Stimulated activated effector memory CD8-positive, alpha-beta T cell treated with anti-CD3 and anti-CD28 coated beads, Interleukin-12 subunit alpha, Interleukin-12 subunit beta, amount 100 ng/mL, for 72 hours (primary cell): ENCODE results near the gene IDS.
A peak's percentile ranks its signal among the peaks of the same experiment; 100 is the strongest.
"Not testable (repeated sequence)": the region's sequence is repeated elsewhere in the genome, so short reads cannot be mapped to it uniquely, and the experiment has no call there.

Experiments
- ATAC-seq: fragments of 150-1000 bp; cut with Tn5 transposase; 2 replicates; pipeline ENCODE4 v1.10.0; 2021
- DNase-seq, 2 donors: peaks; one replicate each; pipeline ENCODE4 v3.0.0; 2021 to 2022; ENCODE audit warnings: low spot score in 2 of 2
- H3K27ac Mint-ChIP-seq: one replicate; pipeline ENCODE4 v1.8.0; 2022; ENCODE audit warnings: mild to moderate bottlenecking, mixed read lengths
- H3K36me3 Mint-ChIP-seq: one replicate; pipeline ENCODE4 v1.8.0; 2022; ENCODE audit warnings: mild to moderate bottlenecking, mixed read lengths
- H3K4me1 Mint-ChIP-seq: one replicate; pipeline ENCODE4 v1.8.0; 2022; ENCODE audit warnings: mixed read lengths
- H3K4me3 Mint-ChIP-seq: one replicate; pipeline ENCODE4 v1.8.0; 2022; ENCODE audit warnings: mild to moderate bottlenecking, mixed read lengths
- H3K9me3 Mint-ChIP-seq: one replicate; pipeline ENCODE4 v1.8.0; 2022; ENCODE audit warnings: mixed read lengths

Gene IDS

GRCh38 chrX:149515954-149516602, 11.0 kb upstream of the IDS start:
- peaks cover 48% of the 10 kb centered on the region for H3K4me1 Mint-ChIP-seq
- peak overlapping the region; percentile 49 for H3K4me3 Mint-ChIP-seq
- peak overlapping the region; percentile 93 for H3K27ac Mint-ChIP-seq
- DNase-seq (no peak), ATAC-seq (no peak)
- H3K36me3 Mint-ChIP-seq, result no peaks in the 10 kb centered on the region
- no peaks in the 10 kb centered on the region for H3K9me3 Mint-ChIP-seq

- Mint-ChIP-seq H3K4me1 (peaks cover 37% of the 10 kb centered on the region), H3K36me3 (no peaks in the 10 kb centered on the region), H3K9me3 (no peaks in the 10 kb centered on the region), H3K4me3 (peak overlapping the region; percentile 13), H3K27ac (no peak overlapping the region)
- DNase-seq (no peak), ATAC-seq (peak; percentile 62)
These were observed 8.8 kb upstream of the IDS start for GRCh38 chrX:149513825-149514428.

- ATAC-seq, result peak; percentile 81
These were observed 7.2 kb upstream of the IDS start for GRCh38 chrX:149512225-149512885.

GRCh38 chrX:149511081-149511480, 6.0 kb upstream of the IDS start:
- Mint-ChIP-seq H3K36me3 (no peaks in the 10 kb centered on the region), H3K4me3 (no peak overlapping the region), H3K27ac (no peak overlapping the region), H3K4me1 (peaks cover 22% of the 10 kb centered on the region), H3K9me3 (no peaks in the 10 kb centered on the region)
- ATAC-seq (no peak), DNase-seq (no peak)

More at GRCh38 chrX:149512225-149512885, 7.2 kb upstream of the IDS start:
- H3K4me3 Mint-ChIP-seq, result no peak overlapping the region
- H3K4me1 Mint-ChIP-seq, result peaks cover 35% of the 10 kb centered on the region
- H3K27ac Mint-ChIP-seq, result peak overlapping the region; percentile 74
- peak; percentile 32 to 68 for DNase-seq
- no peaks in the 10 kb centered on the region for H3K9me3 Mint-ChIP-seq
- no peaks in the 10 kb centered on the region for H3K36me3 Mint-ChIP-seq

- H3K4me1 Mint-ChIP-seq, result peaks cover 21% of the 10 kb centered on the region
- DNase-seq, result no peak
- ATAC-seq, result no peak
- no peaks in the 10 kb centered on the region for H3K9me3 Mint-ChIP-seq
- H3K27ac Mint-ChIP-seq, result no peak overlapping the region
- no peak overlapping the region for H3K4me3 Mint-ChIP-seq
- no peaks in the 10 kb centered on the region for H3K36me3 Mint-ChIP-seq
These were observed 5.3 kb upstream of the IDS start for GRCh38 chrX:149510386-149510785.

- DNase-seq (no peak), ATAC-seq (no peak)
- peaks cover 10% of the 10 kb centered on the region for H3K36me3 Mint-ChIP-seq
- no peak overlapping the region for H3K27ac Mint-ChIP-seq
- H3K4me1 Mint-ChIP-seq, result peaks cover 24% of the 10 kb centered on the region
- H3K4me3 Mint-ChIP-seq, result no peak overlapping the region
- no peaks in the 10 kb centered on the region for H3K9me3 Mint-ChIP-seq
These were observed 3.4 kb upstream of the IDS start for GRCh38 chrX:149508467-149508866.

- H3K4me3 Mint-ChIP-seq, result no peak overlapping the region
- DNase-seq (no peak), ATAC-seq (no peak)
- H3K9me3 Mint-ChIP-seq, result no peaks in the 10 kb centered on the region
- H3K27ac Mint-ChIP-seq, result no peak overlapping the region
- peaks cover 33% of the 10 kb centered on the region for H3K4me1 Mint-ChIP-seq
- H3K36me3 Mint-ChIP-seq, result peaks cover 10% of the 10 kb centered on the region
These were observed 1.2 kb upstream of the IDS start for GRCh38 chrX:149506349-149506748.

- peaks cover 39% of the 10 kb centered on the region for H3K4me1 Mint-ChIP-seq
- H3K4me3 Mint-ChIP-seq, result peak overlapping the region; percentile 87
- ATAC-seq (no peak), DNase-seq (no peak)
- no peaks in the 10 kb centered on the region for H3K9me3 Mint-ChIP-seq
- H3K36me3 Mint-ChIP-seq, result peaks cover 10% of the 10 kb centered on the region
- peak overlapping the region; percentile 97 for H3K27ac Mint-ChIP-seq
These were observed 565 bp upstream of the IDS start for GRCh38 chrX:149505671-149506070.

GRCh38 chrX:149504226-149504914, 736 bp downstream of the IDS start:
- no peaks in the 10 kb centered on the region for H3K9me3 Mint-ChIP-seq
- peak overlapping the region; percentile 97 for H3K27ac Mint-ChIP-seq
- H3K4me3 Mint-ChIP-seq, result peak overlapping the region; percentile 87
- ATAC-seq, result peak; percentile 80
- H3K36me3 Mint-ChIP-seq, result peaks cover 10% of the 10 kb centered on the region
- H3K4me1 Mint-ChIP-seq, result peaks cover 45% of the 10 kb centered on the region
- DNase-seq, result peak; percentile 46 to 83

- Mint-ChIP-seq H3K36me3 (peaks cover 10% of the 10 kb centered on the region), H3K27ac (peak overlapping the region; percentile 97), H3K4me3 (peak overlapping the region; percentile 87), H3K4me1 (peaks cover 45% of the 10 kb centered on the region)
- peak; percentile 81 for ATAC-seq
- not testable (repeated sequence) for H3K9me3 Mint-ChIP-seq
- peak in 1 of 2 donors; percentile 73 for DNase-seq
These were observed 1.7 kb downstream of the IDS start for GRCh38 chrX:149503446-149503845.

GRCh38 chrX:149502923-149503322, 2.2 kb downstream of the IDS start:
- Mint-ChIP-seq H3K36me3 (peaks cover 10% of the 10 kb centered on the region), H3K4me1 (peaks cover 45% of the 10 kb centered on the region), H3K4me3 (peak overlapping the region; percentile 87), H3K27ac (peak overlapping the region; percentile 97)
- peak in 1 of 2 donors; percentile 58 for DNase-seq
- not testable (repeated sequence) for H3K9me3 Mint-ChIP-seq, ATAC-seq

GRCh38 chrX:149499766-149500165, 5.3 kb downstream of the IDS start:
- DNase-seq (no peak), ATAC-seq (no peak)
- Mint-ChIP-seq H3K4me1 (peaks cover 32% of the 10 kb centered on the region), H3K36me3 (peaks cover 8% of the 10 kb centered on the region), H3K4me3 (peak overlapping the region; percentile 87), H3K27ac (peak overlapping the region; percentile 97), H3K9me3 (no peaks in the 10 kb centered on the region)

- Mint-ChIP-seq H3K27ac (no peak overlapping the region), H3K4me1 (peaks cover 26% of the 10 kb centered on the region), H3K9me3 (no peaks in the 10 kb centered on the region), H3K4me3 (no peak overlapping the region), H3K36me3 (no peaks in the 10 kb centered on the region)
- ATAC-seq (no peak), DNase-seq (no peak)
These were observed 6.3 kb downstream of the IDS start for GRCh38 chrX:149498767-149499166.

GRCh38 chrX:149497626-149498025, 7.5 kb downstream of the IDS start:
- peaks cover 22% of the 10 kb centered on the region for H3K4me1 Mint-ChIP-seq
- peak overlapping the region; percentile 69 for H3K27ac Mint-ChIP-seq
- no peaks in the 10 kb centered on the region for H3K36me3 Mint-ChIP-seq
- no peak for DNase-seq
- ATAC-seq, result no peak
- H3K4me3 Mint-ChIP-seq, result no peak overlapping the region
- no peaks in the 10 kb centered on the region for H3K9me3 Mint-ChIP-seq

GRCh38 chrX:149497054-149497453, 8.1 kb downstream of the IDS start:
- Mint-ChIP-seq H3K4me1 (peaks cover 17% of the 10 kb centered on the region), H3K4me3 (no peak overlapping the region), H3K36me3 (no peaks in the 10 kb centered on the region), H3K27ac (peak overlapping the region; percentile 69), H3K9me3 (no peaks in the 10 kb centered on the region)
- no peak for DNase-seq
- no peak for ATAC-seq
